GM18907 (cell line): Measurements from ENCODE around the gene FCHSD2.
"Not testable (repeated sequence)": the region's sequence is repeated elsewhere in the genome, so short reads cannot be mapped to it uniquely, and the experiment has no call there.

Source experiments
- ATAC-seq: cut with Tn5 transposase; IDR thresholded peaks from one replicate; pipeline ENCODE4 v1.9.1; 2021; ENCODE audit warnings: mild to moderate bottlenecking, moderate library complexity; ENCODE audit not compliant: unreplicated experiment

Gene FCHSD2

GRCh38 chr11:72940417-72940816 is 201.7 kb downstream of the FCHSD2 start:
- ATAC-seq = no peak

- no peak for ATAC-seq
These were observed 203.1 kb downstream of the FCHSD2 start for GRCh38 chr11:72939031-72939430.

- ATAC-seq = no peak
These were observed 204.7 kb downstream of the FCHSD2 start for GRCh38 chr11:72937439-72937838.

GRCh38 chr11:72935700-72936099 is 206.4 kb downstream of the FCHSD2 start:
- ATAC-seq = no peak

- ATAC-seq = no peak
These were observed 210.0 kb downstream of the FCHSD2 start for GRCh38 chr11:72932132-72932570.

- ATAC-seq = no peak
These were observed 212.1 kb downstream of the FCHSD2 start for GRCh38 chr11:72930008-72930407.

GRCh38 chr11:72929256-72929655 is 212.9 kb downstream of the FCHSD2 start:
- no peak for ATAC-seq

- ATAC-seq = no peak
These were observed 214.7 kb downstream of the FCHSD2 start for GRCh38 chr11:72927380-72927779.

- no peak for ATAC-seq
These were observed 216.0 kb downstream of the FCHSD2 start for GRCh38 chr11:72926076-72926475.

GRCh38 chr11:72925656-72926055 is 216.5 kb downstream of the FCHSD2 start:
- ATAC-seq = no peak

- no peak for ATAC-seq
These were observed 217.4 kb downstream of the FCHSD2 start for GRCh38 chr11:72924568-72925190.

GRCh38 chr11:72921028-72921716 is 220.9 kb downstream of the FCHSD2 start:
- no peak for ATAC-seq

GRCh38 chr11:72920001-72920400 is 222.1 kb downstream of the FCHSD2 start:
- no peak for ATAC-seq

- ATAC-seq = no peak
These were observed 223.3 kb downstream of the FCHSD2 start for GRCh38 chr11:72918851-72919250.

GRCh38 chr11:72912253-72912652 is 229.9 kb downstream of the FCHSD2 start:
- no peak for ATAC-seq

GRCh38 chr11:72909558-72910388 is 232.3 kb downstream of the FCHSD2 start:
- ATAC-seq = not testable (repeated sequence)

- no peak for ATAC-seq
These were observed 234.0 kb downstream of the FCHSD2 start for GRCh38 chr11:72908032-72908676.

- no peak for ATAC-seq
These were observed 238.1 kb downstream of the FCHSD2 start for GRCh38 chr11:72904016-72904415.

- ATAC-seq = no peak
These were observed 240.7 kb downstream of the FCHSD2 start for GRCh38 chr11:72901374-72901773.

- ATAC-seq = no peak
These were observed 242.1 kb downstream of the FCHSD2 start for GRCh38 chr11:72900013-72900412.

GRCh38 chr11:72899238-72899637 is 242.9 kb downstream of the FCHSD2 start:
- ATAC-seq = no peak
